ENCODE measurements around the gene CPNE5.
"Not testable (repeated sequence)": the region's sequence is repeated elsewhere in the genome, so short reads cannot be mapped to it uniquely, and the experiment has no call there.

CPNE5 gene

DNA sequence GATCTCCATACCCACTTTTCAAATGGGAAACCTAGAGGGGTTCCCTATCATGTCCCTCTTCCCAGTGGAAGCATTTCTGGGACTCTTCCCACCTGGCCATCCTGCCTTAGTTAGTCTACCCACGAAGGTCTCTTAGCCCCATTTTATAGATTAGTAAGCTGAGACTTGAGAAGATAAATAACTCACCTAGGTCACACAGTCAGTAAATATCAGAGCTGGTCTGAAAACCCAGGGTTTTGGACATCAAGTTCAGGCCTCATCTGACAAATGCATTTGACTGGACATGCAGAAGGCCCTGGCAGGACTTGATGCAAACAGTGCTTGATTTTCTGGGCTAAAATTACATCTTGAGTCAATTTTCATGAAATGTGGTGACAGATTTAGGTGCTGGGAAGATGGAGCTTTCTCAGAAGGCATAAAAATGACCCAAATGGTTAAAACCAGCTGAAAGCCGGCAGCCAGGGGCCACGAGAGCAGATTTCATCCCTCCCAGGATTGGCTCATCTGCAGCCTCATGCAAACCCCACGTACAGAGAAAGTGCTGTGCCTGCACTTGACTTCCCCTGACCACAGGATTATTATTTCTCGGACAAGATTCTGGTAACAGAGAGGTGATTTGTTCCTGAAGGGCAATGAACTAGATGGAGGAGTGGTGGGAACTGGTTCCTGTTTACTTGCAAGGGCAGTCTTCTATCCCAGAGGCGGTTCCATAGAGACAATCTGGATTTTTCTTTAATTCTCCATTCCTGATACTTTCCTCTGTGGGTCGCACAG is 23.1 kb downstream of the CPNE5 start:
- no peak for DNase-seq (ENCODE audit: low read depth)

DNA sequence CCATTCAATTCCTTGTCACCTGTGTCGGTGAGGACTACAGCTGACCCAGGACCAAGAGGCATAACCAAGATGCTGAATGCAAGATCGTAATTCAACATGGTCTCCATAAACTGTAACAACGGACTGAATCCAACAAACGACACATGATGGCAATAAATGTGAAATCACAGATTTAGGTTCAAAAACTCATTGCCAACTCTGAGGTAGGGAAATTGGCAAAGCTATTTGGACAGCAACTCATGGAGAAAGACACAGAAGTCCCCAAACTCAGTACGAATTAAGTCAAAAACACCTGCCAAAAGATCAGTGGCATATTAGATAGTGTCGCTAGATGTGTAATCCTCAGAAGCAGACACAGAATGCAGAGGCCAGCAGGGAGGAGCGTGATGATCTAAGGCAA is 25.0 kb downstream of the CPNE5 start:
- DNase-seq (ENCODE audit: low read depth) = no peak

DNA sequence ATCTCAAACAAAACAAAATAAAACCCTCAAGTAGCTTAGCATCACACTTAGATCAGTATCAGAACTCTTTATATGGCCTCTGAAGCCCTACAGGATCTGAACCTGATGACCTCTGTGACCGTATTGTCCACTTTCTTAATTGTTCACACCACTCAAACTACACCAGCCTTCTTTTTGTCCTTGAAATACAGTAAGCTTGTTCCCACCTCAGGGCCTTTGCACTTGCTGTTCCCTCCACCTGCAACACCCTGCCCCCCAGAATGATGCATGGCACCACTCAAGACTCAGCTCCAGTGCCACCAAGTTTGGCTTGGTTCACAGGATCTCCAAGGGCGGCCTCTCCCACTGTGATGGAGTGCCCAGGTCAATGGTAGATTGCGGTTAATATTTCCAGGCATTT is 25.7 kb downstream of the CPNE5 start:
- DNase-seq (ENCODE audit: low read depth) = no peak

DNA sequence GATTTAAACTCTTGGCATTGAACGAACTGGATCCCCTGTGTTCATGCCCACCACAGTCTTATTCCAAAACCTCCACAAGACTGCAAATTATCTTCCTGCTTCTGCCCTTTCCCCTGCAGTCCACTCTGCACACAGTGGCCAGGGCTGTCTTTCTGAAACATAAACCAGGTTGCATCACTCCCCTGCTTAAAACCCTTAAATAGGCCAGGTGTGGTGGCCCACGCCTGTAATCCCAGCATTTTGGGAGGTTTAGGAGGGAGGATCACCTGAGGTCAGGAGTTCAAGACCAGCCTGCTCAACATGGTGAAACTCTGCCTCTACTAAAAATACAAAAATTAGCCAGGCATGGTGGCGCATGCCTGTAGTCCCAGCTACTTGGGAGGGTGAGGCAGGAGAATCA is 26.2 kb downstream of the CPNE5 start:
- DNase-seq (ENCODE audit: low read depth) = not testable (repeated sequence)

DNA sequence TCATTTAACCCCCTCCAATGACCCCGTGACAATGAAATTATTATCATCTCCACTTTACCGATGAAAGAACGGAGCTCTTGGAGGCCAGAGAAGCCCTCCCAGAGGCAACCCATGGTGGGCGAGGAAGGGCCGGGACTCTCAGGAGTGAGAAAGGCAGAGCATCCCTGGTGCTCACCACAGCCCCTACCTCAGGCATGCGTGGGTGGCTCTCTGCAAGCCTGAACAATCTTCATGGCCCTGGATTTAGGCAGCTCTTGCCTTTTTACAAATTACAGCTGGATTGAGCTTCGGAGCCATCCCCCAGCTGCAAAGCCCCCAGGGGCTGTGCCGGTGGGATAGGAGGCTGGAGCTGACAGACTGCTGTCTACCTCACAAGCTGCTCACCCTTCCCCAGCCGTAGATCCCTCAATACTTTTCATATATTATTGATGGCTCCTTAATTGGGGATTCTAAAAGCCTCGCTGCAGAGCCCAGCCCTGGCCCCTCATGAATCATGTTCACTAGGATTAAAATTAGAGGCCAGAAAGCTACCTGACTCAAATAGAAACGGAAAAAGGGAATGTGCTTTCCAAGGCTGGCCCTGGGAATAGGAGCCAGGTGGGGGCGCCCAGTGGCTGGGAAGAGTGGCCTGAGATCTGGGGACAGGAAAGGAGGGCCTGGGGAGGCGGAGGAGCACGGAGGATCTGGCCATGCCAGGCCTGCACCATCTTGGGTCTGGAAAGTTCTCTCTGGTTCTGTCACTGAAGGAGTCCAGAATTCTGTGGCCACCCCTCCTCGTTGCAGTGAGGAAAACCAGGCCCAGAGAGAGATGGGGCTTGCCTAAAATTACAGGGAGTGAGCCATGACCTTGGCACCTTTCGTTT is 29.1 kb downstream of the CPNE5 start:
- no peak for DNase-seq (ENCODE audit: low read depth)

DNA sequence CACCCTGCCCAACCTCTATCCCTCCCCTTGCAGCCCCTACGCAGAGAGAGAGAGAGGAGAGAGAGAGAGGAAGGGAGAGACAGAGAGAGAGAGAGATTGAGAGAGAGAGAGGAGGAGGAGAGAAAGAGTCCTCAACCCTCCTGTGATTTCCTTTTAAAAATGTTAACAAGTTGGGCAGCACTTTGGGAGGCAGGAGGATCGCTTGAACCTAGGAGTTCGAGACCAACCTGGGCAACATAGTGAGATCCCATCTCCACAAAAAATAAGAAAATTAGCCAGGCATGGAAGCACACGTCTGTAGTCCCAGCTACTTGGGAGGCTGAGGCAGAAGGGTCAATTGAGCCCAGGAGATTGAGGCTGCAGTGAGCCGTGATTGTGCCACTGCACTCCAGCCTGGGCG is 30.1 kb downstream of the CPNE5 start:
- DNase-seq (ENCODE audit: low read depth) = no peak

DNA sequence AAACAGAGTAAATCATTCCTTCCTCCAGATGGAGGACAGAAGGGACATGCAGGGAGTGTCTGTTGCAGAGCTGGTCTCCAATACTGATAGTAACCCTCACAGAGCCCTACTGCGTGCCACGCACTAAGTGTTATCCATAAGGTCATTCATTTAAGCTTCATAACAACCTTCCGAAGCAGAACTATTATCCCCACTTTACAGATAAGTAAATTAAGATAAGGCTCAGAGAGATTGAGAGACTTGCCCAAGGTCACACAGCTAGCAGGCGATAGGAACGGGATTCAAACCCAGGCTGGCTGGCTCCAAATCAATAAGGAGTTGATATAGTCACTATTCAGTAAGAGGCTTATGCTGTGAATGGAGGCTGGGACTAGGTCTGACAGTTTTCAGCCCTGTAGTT is 30.6 kb downstream of the CPNE5 start:
- no peak for DNase-seq (ENCODE audit: low read depth)

DNA sequence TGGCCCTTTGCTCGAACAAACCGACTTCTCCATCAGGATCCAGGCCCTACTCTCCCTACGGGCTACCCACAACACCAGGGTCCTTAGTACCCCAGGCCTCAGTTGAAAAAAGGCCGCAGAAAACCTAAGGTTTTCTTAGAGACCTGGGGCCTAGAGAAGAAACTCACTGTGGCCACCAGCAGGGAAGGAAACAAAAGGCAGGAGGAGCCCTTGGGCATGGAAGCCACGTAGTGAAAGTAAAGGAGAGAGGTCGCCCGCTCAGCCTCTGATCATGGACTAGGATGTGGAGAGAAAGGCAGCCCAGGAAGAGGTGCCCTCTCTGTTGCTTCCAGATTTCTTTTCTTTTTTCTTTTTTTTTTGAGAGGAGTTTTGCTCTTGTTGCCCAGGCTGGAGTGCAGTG is 31.5 kb downstream of the CPNE5 start:
- no peak for DNase-seq (ENCODE audit: low read depth)

DNA sequence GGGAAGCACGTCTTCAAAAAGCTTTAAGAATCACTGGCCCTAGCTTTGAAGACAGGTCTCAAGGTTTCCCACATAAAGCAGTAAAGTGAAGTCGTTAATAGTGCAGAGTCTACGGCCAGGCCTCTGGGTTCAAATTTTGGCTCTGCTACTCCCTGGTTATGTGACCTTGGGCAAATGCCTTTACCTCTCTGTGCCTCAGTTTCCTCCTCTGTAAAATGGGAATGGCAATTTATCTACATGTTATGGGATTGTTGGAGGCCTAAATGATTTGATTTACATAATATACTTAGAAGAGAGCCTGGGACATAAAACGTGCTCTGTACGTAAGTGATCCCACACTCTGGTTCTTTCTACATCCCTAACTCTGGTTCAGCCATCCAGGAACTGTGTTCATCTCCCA is 32.1 kb downstream of the CPNE5 start:
- no peak for DNase-seq (ENCODE audit: low read depth)

DNA sequence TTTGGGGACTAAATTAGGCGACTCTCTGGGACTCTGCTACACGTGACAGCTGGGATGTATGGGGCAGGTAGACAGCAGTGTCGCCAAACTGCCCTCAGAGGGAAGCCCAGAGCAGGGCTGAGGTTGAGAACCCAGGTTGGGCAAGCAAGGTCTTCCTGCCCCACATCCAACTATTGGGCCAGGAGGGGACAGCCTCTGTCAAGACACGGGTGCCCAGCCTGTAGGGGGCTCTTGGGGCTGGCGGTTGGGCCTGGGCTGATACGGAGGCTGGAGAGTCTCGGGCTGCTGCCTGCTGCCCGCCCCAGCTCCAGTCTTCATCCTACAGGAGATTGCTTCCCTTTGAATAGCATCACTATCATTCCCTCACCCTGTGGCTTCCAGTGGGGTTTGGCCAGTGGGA is 33.3 kb downstream of the CPNE5 start:
- no peak for DNase-seq (ENCODE audit: low read depth)

DNA sequence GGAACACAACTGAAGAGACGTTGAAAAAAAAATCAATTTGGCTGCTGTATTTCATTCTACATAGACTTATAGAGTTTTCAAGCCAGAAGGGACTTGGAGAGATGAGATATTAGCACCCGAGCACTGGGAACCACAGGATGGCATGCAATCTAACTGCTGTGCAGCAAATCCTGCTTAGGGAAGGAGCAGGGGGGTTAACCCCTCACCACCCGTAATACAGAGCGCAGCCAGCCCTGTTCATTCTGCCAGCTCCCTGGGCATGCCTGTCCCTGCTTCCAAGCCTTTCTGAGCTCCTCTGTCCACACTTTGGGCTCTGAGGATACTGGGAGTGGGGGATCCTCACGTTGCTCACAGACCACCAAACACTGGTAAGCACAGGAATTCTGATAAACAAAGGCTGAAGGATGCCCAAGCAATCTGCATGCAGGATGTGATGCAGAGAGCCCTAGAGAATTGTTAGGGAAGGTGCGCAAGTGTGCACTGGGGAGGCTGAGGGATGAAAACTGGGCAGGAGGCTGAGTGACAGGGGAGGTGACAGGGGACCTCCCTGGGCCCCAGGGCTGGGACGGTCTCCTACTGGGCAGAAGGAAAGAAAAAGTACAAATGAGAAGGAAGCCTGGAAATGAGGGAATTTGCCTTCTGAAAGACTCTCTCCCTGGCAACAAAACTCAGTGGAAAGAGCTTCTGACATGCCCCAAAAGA is 34.0 kb downstream of the CPNE5 start:
- no peak for DNase-seq (ENCODE audit: low read depth)

DNA sequence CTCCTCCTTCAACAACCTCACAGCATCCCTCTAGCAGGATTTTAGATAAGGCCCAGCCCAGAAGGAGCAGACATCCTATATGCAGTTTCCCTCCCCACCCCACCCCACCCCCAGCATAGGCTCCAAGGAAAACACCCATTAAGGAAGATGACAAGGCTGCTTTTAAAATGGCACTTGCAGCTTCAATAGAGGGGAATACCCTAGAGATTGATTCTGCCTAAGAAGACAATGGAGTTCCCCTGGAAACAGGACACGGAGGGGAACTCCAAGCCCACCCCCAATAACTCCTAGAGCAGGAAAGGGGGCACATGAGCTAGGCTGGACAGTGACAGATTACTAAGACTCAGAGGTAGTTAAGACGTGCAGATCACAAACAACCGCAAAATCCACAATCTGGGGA is 34.7 kb downstream of the CPNE5 start:
- DNase-seq (ENCODE audit: low read depth) = no peak

DNA sequence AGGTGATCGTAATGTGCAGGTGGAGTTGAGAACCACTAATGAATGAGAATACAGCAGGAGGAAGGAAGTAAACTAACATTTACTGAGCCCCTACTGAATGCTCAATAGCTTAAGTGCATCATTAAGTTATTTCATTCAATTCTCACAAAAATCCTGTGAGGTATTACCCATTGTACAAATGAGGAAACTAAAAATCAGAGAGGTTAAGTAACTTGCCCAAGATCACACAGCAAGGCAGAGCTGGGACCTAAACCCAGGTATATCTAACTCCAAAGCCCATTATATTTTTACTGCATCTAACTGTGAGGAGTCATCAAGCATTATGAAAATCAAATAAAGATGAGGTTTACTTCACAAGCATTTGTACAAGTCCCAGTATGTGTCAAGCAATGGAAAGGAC is 35.3 kb downstream of the CPNE5 start:
- no peak for DNase-seq (ENCODE audit: low read depth)

DNA sequence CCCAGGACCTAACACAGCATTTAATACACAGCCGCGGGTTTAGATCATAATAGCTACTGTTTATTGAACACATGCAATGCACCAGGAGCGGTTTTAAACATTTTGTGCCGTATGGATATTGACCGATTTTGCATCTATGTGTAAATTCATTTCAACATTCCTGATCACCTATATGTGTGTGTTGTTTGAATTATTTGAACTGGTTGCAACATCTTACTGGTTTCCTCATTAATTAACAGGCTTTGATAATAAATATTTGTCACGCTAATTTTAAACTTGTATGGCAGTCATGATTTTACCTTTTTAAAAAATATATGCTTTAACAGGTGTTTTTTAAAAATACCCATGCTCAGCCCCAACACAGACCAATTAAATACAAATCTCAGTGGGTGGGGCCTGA is 35.8 kb downstream of the CPNE5 start:
- no peak for DNase-seq (ENCODE audit: low read depth)

DNA sequence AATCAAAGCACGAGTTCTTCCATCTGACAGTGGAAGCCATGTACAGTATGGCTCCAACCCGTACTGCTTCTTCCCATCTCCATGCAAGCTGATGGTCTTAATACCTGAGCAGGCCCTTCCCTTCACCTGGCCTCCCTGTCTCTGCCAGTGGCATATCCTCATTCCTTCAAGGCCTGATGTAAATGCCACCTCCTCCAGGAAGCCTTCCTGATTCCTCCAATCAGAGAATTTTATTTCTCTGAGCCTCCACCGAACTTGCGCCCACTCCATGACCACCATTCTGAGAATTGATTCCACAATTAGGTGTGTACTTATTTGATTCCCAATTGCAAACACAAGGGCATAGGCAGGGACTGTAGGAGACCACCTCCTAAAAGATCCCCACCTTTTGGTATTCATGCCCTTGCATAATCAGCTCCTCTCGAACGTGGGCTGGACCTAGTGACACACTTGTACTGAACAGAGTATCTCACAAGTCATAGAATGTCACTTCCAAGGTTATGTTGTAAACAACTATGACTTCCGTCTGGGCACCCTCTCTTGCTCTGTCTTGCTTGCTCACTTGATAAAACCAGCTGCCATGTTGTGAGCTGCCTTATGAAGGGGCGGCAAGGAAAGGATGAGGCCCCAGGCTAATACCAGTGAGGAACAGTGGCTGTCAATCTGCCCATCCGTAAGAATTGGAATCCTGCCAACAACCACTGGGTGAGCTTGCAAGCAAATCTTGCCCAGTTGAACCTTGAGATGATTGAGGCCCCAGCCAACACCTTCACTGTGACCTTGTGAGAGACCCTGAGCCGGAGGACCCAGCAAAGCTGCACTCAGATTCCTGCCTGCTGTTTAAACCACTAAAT is 38.8 kb downstream of the CPNE5 start:
- no peak for DNase-seq (ENCODE audit: low read depth)

DNA sequence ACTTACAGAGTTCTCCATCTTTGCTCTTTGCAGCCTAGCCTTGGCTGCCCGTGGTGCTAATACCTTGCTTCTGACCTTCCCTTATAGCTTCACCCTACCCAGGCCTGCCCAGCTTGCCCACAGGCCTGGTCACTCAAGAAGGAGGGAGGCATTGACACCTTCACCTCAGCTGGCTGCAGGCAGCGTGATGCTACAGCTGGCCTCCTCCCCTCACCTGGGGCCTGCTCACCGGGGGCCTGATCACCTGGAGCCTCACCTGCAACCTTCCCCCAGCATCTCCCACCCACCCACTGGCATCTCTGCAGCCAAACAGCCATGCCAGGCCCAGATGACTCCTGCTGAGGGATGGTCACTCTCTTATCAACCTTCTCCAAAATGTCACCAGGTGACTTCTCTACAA is 40.4 kb downstream of the CPNE5 start:
- no peak for DNase-seq (ENCODE audit: low read depth)

DNA sequence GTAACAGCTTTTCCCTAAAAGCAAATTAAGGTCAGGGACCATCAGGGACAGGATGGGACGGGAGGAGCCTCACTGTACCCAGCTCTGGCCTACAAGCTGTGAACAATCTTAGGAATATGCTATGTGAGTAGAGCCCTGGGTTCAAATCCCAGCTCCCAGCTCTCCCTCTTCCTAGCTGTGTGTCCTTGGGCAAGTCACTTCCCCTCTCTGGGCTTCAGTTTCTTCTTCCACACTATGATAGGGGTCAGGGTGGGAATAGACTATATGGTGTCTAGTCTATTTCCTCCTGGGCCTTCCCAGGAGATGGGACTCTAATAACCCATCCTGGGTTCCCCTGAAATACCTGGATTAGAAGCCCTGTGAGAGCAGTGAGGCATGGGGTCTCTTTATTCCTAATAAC is 41.6 kb downstream of the CPNE5 start:
- DNase-seq (ENCODE audit: low read depth) = no peak

DNA sequence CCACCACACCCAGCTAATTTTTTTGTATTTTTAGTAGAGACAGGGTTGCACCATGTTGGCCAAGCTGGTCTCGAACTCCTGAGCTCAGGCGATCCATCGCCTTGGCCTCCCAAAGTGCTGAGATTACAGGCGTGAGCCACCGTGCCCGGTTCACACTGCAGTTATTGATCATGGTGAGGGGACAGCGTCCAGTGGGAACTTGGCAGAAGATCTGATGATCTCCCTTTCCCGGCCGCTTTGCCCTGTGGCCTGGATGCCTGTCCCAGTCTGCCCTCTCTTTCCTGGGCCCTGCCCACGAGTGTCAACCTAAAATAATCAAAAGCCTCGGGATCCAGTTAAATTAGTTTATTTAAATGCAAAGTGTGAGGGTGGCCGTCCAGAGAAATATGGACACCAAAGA is 42.2 kb downstream of the CPNE5 start:
- no peak for DNase-seq (ENCODE audit: low read depth)

DNA sequence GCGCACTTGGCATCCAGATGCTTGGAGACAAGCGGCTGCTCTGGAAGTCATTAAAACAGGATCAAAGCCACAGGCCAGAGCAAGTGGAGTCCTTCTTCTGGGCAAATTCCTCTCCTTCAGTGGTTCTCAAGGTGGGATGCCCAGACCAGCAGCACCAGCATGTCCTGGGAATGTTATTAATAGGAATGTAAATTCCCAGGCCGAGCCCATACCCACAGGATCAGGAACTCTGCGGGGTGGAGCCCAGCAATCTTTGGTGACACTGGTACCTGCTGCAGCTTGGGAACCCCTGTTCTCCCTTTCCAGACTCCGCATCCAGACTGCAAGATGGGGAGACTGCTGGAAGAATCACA is 44.6 kb downstream of the CPNE5 start:
- DNase-seq (ENCODE audit: low read depth) = no peak

DNA sequence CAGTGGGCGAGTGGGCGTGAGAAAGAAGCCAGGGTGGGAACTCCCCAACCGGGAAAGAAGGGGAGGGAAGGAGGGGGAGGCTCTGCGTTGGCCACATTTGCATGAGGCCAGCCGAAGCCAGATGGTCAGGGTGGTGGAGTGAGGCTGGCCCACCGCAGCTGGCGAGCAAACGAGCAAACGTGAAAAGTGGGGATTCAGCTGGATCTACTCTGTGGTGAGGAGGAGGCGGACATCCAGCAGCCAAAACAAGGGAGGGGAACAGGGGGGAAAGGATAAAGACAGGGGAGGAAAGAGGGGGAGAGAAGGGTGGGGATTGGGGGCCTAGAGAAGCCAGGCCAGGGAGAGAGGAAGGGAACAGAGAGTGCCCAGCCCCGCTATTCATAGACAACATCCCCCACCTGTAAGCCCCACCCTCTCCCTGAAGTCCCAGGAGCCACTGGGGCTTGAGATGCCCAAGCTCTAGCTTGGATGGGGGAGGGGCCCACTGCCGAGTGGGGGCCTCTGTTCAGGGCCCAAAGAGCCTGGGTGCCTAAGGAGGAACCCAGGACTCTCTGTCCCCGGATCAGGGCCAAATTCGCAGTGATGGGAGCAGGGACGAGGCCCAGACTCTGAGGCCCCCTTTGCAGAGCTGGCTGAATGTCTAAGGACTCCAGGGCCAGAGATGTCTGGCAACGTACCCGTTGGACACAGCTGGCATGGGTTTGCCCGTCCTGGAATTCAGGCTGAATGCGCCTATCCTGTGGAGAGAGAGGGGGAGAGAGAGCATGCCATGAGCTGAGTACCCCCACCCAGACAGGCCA is 45.1 kb downstream of the CPNE5 start:
- DNase-seq (ENCODE audit: low read depth) = no peak

DNA sequence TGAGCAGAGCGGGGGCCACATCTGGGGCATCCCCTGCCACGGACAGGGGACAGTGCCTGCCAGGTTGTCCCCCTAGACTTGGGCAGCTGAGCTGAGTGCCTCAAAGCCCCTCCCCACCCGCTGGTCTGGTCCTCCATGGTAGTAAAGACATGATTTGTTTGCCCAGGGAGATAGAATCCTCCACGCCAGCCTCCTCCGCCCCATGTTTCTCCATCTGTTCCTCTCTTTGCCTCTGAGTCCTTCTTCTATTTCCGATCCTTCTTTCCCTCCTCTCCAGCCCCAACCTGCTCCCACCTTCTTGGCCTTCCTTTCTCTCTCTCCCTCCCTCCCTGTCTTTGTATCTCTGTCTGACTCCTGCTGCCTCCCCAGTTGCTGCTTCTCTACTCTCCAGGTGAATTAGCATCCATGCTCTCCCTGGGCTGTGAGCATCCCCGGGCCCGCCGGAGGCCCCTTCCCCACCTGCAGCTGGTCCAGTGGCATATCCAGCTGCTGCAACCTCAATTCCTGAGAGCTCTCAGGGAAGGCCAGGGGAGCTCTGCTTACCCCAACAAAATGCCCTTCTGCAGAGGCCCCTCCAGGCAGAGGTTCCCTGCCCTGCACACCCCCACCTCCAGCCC is 45.8 kb downstream of the CPNE5 start:
- DNase-seq (ENCODE audit: low read depth) = no peak

Measured in T-helper 22 cell (primary cell).